ENCODE results near the gene HLA-G.

HLA-G gene

DNA sequence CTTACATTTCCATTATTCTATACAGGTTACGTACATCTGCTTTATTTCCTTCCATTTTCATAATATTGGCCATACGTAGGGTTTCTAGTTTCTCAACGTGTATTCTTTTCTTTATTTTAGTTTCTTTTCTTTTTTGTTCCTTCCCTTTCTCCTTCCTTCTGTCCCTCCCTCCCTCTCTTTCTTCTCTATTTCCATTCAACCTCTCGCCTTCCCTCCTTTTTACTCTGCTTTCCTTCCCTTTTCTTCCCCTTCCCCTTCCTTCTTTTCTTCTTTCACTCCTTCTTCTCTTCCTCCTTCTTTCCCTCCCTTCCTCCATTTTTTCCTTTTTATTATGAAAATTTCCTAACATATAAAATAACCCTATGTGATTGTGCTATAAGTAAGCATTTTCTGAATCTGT, 8.7 kb upstream of the HLA-G start:
- DNase-seq = no peak

DNA sequence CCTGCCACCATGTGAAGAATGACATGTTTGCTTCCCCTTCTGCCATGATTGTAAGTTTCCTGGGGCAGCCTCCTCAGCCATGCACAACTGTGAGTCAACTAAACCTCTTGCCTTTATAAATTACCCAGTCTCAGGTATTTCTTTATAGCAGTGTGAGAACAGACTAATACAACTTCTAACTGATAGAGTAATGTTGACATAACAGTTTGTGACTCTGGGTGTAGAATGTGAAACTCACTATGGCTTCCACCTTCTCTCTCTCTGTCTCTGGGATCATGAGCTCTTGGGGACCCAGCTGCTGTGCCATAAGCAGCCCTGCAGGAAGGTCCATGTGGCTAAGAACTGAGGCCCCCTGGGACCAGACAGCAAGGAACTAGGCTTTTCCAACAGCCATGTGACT, 3.5 kb upstream of the HLA-G start:
- DNase-seq = no peak

DNA sequence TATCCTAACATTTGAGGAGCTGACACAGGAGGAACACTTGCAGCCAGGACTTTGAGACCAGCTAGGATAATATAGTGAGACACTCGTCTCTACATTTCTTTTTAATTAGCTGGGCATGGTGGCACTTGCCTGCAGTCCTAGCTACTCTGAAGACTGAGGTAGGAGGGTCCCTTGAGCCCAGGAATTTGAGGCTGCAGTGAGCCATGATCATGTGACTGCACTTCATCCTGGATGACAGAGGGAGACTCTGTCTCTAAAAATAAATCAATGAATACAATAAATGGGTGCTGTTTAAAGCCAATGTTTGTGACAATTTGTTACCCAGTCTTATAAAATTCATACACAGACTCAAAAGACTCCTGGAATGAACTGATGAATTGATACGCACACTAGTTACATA, 1.8 kb upstream of the HLA-G start:
- no peak for DNase-seq

DNA sequence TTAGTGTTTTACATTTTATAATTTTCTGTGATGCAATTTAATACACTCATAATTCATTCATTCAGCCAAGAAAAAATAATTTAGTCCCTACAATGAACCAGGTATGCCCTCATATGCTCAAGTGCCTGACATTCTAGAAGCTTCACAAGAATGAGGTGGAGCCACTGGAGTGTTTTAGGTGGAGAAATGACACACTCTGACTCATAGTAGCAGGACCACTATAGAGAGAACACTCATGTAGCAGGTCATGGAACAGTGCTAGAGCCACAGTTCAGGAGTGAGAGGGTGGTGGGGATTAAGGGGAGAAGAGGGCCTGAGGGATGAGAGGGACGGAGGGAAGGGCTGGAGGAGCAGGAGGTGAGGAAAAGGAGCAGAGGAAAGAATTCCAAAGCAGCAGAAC, 1.4 kb upstream of the HLA-G start:
- no peak for DNase-seq

DNA sequence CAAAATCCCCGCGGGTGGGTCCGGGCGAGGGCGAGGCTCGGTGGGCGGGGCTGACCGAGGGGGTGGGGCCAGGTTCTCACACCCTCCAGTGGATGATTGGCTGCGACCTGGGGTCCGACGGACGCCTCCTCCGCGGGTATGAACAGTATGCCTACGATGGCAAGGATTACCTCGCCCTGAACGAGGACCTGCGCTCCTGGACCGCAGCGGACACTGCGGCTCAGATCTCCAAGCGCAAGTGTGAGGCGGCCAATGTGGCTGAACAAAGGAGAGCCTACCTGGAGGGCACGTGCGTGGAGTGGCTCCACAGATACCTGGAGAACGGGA, 809 bp downstream of the HLA-G start:
- DNase-seq = no peak

DNA sequence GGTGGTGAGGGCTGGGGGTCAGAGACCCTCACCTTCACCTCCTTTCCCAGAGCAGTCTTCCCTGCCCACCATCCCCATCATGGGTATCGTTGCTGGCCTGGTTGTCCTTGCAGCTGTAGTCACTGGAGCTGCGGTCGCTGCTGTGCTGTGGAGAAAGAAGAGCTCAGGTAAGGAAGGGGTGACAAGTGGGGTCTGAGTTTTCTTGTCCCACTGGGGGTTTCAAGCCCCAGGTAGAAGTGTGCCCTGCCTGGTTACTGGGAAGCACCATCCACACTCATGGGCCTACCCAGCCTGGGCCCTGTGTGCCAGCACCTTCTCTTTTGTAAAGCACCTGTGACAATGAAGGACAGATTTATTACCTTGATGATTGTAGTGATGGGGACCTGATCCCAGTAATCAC, 2.1 kb downstream of the HLA-G start:
- DNase-seq = no peak

DNA sequence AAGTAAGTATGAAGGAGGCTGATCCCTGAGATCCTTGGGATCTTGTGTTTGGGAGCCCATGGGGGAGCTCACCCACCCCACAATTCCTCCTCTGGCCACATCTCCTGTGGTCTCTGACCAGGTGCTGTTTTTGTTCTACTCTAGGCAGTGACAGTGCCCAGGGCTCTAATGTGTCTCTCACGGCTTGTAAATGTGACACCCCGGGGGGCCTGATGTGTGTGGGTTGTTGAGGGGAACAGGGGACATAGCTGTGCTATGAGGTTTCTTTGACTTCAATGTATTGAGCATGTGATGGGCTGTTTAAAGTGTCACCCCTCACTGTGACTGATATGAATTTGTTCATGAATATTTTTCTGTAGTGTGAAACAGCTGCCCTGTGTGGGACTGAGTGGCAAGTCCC, 2.8 kb downstream of the HLA-G start:
- DNase-seq = no peak

DNA sequence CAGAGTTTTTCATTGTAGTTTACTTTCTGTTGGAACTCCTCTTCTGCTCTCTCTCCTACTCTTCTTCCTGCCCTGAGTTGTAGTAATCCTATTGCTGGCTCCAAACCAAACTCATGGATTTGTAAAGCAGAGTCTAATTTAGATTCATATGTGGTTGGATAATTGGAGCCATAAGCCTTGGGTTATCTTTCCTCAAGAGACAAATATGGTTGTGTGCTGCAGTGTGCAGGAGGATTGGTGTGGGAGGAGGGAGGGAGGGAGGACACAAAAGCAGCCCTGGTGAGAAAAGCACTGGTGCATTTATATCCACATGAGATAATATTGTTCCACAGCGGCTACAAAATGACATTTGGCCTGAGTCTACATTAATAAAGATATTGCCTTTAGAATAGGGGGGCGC, 4.2 kb downstream of the HLA-G start:
- DNase-seq = no peak

DNA sequence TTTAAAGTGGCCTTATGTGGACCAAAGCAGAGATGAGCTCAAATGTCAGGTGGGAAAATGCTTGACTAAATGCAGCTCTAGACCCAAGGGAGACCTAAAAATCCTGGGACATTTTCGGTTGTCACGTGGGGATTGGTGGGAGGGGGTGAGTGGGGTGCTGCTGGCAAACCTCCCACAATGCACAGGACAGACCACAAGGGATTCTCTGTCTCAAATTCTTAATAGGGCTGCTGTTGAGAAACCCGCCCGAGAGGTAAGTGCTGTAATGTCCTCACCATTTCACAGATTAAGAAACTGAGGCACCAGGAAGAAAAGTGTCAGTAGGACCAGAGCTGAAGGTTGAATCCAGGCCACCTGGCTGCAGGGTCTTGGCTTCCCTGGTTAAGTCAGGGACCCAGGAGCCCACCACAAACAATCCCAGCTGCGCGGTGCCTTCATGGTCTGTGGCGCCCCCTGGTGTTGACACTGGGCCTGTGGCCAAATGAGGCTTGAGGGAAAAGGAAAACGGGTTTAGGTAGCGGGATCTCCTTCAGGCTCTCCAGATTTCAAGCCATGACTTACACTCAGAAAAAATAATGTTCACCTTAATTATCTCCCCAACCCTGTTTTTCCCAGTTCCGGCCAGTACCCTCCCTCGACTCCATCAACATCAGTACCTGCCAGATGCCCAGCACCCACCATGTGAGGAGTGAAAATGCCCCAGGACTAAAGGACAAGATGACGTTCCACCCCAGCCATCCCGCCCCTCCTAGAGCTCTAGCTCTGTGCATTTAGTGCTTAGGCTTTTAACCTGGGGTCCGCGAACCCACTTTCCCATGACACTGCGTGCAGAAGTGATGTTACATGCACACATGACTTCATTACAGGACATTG, 7.2 kb downstream of the HLA-G start:
- DNase-seq = peak; percentile 54

DNA sequence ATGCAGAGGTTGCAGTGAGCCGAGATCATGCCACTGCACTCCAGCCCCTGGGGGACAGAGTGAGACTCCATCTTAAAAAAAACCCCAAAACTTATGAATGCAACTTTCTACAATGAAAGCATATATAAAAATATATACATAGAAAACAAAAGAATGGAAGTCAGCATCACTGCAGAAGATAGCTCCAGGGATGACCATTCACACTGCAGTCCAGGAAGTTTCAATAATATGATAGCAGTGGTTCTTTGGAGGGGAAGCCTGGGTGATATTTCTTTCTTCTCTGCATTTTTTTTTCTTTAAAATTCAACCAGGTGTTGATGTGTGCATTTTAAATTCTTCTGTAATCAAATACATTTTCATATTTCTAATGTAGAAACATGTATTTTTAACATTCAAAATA, 12.3 kb downstream of the HLA-G start:
- no peak for DNase-seq

DNA sequence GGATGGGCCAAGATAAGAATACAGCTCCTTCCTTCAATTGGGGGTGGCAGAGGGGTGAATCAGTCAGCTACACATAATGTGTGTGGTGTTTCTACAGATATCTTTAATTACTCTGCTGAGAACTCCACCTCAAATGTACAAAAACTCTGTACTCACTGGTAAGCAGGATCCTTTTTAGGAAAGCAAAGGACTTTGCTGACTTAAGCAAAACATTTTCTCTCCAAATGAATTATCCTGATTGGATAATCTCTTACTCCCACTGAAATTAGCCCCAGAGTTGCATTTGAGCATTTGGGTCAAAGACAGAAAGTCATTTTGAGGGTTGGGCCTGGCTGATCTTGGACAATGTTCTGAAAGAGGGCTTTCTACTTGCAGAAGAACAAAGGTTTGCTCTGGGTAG, 13.4 kb downstream of the HLA-G start:
- no peak for DNase-seq

DNA sequence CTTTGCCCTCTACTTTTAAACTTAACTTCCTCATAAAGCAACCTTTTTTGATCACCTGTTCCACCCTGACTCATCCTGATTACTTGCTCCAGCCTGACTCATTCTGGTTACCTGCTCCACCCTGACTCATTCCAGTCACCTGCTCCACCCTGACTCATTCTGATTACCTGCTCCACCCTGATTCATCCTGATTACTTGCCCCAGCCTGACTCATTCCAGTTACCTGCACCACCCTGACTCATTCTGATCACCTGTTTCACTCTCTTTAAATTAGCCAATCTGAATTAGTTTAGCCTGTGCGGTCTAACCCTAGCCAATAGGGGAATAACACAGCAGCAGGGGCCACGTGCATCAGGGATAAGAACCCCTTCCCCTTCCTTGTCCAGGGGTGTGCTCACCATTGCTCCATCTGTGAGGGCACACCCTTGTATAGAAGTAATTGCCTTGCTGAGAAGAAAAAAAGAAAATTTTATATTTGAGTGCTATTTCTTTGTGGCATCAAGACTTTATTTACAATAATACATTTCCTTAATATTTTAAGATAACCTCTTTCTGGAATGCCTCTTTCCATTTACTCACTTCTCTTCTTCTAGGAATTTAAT, 17.9 kb downstream of the HLA-G start:
- peak; percentile 21 for DNase-seq

DNA sequence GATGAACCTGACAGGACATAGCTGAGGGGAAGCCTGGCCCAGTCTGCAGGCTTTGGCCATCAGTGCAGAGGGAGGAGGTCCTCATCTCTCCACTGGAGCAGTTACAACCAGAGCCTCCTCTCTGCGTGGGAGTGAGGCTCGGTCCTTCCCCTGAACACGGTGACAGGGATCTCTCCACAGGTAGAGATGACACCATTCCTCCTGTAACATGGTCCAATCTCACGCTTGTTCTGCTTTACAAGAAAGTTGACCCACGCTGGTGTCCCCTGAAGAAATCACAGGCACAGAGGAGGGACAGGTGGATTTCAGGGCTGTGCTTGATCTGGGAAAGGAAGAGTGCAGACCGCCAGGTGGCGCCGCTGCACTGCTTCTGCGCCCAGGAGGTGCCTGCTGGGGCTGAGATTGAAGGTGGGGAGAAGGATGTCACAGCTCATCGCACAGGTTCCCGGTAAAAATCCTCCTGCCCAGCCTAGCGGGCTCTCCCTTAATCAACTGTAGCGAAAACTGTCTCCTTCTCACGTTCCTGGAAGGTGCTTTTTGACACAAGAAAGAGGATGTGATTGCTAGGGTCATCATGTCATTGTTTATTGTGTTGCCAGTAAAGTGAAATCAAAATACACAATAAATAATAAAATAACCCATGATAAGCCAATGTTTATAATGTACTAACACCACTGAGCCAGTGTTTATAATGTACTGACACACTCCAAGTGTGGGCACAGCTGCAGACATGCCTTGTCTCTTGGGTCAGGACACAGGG, 20.4 kb downstream of the HLA-G start:
- DNase-seq = peak; percentile 85

DNA sequence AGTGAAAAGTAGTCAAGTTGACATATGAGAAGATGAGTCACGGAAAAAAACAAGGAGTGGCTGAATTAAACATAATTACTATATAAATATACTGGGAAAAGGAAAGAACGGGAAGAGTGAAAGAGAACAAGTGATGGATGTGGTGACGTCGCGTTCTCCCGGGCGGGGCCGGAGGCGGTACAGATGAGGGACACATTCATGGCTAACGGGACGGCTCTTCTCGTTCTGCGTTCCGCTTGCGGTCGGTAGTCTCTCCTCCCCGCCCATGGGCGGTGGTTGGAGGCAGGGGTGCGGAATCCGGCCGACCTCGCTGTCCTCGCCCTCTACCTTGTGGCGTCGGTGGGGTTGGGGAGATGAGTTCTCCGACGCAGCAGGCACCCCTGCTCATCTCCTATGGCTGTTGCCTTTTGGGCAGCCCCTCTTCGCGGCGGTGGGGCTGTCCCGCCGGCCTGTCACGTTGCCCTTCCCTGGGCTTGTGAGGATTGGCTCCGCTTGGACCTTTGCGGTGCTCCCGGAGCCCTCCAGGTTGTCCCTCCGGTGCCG, 22.5 kb downstream of the HLA-G start:
- no peak for DNase-seq

DNA sequence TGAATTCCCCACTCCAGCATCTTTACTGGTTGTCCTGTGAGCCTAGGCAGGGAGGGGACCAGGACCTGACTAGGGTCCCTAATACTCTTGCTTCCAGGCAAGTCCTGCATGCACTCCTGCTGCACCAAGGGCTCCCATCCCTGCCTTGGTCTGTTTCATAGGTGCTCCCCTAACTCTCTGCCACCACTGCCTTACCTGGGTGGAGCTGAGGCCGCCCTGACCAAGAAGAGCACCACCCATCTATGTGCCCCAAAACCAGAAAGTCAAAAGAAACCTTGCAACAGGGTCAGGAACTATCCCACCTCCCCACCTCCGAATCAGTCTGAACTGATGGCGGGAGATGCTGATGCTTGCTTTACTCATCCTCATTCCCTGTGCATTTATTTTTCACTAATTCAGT, 23.6 kb downstream of the HLA-G start:
- no peak for DNase-seq

DNA sequence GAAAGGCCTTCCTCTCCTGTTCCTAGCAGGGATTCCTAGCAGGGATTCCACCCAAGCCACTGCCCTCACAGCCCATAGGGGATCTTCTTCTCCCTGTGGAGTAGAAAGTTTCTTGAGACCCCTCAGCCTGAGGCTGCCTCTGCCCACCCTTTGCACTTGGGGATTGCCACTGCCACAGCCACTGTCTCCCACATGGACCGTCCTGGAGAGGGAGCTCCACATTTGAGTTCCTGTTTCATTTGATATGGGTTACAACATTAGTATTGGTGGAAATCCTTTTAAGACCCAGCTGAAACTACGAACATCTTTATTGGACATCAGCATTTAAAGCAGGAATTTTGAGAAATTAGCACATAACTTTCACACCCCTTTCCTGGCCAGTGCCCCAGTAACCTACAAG, 25.6 kb downstream of the HLA-G start:
- no peak for DNase-seq

DNA sequence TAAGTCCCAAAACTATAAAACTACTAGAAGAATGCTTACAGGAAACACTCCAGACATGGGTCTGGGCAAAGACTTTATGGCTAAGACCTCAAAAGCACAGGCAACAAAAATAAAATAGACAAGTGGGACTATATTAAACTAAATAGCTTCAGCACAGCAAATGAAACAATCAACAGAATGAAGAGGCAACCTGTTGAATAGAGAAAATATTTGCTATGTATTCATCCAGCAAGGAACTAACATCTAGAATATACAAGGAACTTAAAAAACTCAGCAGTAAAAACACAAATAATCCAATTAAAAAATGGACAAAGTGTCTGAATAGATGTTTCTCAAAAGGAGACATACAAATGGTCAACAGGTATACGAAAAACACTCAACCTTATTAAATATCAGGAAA, 30.4 kb downstream of the HLA-G start:
- no peak for DNase-seq

DNA sequence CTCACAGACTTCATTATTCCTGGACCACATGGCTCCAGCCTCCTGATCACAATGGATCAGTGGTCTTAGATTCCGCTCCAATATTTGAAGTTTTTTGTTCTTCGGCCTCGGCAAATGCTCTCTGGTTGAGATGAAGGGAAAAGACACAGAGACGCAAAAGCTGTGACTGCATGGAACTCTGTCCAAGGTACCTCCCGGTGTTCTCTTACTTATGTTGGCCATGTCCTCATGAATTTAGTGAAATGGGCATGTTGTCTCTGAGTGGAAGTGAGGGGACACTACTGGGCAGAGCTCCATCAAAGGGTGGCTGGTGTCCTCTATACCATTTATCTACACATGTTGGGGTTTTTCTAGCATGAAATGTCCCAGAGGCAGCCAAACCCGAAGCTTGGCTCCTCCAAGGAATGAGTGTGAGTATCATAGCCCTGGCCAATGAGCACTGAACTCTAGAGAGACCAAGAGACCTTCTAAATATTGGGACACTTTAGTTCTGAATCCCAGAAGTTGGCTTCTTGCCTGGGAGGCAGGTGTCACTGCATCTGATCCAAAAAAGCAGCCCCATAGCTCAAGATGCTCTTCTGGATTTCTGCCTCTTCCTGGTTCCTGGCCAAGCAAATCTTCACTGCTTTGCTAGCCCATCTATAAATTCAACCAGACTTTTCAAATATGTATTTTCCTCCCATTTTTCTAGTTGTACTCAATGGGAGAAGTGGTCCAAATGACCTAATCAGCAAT, 34.1 kb downstream of the HLA-G start:
- no peak for DNase-seq

DNA sequence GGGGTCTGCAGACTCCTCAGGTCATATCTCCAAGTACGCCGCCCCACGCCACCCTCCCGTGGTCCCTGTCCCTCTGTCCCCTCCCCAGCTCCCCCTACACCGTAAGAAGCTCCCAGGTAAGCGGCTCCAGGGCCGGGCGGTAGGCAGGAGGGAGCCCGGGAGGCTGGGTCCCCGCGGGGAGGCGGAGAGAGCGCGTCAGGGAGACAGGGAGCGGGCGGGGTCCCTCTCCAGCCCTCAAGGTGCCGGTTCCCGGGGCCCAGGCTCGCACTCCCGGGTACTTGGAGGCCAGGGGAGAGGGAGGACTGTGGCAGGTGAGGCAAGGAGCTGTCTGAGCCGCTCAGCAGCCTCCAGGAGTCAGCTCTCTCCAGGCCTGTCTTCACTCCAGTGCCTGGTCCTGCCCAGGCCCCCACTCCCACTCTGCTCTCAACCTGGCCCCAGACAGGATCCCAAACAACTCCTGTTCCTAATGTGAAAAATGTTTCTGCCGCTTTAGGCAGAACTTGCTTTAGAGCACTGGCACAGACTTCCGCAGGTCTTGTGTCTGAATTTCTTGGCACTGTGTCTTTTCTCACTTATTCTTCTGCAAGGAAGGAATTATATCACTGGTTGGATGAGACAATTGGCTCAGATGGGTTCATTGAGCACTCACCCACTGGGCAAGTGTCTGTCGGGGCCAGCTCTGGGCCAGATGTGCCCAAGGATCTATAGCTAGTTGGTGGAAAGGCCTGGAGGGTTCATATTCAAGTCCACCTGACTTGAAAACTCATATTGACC, 36.6 kb downstream of the HLA-G start:
- DNase-seq = no peak

DNA sequence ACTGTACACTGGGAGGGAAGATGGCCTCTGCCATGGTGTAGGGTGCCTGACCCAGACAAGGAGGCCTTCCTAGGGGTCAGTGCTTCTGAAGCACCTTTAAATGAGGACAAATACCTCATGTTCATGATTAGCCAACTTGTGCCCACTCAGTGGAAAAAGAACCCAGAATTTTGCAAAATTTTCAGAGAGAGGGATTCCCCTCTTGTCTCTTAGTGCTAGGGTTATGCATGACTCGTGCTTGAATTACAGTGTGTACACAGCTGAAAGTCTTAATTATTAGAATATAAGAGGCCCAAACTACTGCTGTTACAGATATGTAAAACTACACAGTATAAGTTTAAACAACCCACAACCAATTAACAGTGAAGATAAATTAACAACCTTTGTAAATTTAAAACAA, 38.0 kb downstream of the HLA-G start:
- no peak for DNase-seq

DNA sequence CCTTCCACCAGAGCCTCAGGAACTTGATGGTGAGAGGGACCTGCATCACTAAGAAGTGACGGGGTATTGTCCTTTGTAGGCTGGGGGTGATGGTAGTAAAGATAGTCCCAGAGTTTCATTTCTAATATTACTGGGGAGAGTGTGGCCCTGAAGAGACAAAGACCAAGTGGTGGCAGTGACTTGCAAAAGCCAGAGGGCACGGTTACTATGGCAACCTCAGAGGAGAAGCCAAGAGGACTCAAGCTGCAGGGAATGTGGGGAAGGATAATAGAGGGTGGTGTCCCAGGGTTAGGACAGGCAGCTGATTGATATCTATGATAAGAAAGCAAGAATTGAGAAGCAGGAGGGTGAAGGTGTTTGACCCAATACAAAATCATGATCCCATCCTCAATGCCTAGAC, 42.5 kb downstream of the HLA-G start:
- no peak for DNase-seq

DNA sequence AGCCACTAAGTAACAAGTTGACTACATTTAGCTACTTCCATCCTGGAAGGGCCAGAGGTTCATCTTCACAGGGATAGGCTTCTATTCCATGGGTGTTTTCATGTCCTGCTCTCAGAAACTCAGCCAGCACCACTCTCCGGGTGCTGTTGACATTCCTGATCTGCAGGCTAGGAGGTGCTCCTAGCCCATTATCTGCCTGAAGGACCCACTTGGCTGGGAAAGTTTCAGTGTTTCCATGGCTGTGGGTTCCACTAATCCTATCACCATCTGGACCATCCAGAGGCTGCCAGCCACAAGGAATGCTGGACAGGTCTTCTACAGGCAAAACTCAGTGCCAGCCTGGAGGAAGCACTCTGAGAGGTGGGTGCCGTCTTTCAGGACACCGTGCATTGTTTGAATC, 45.2 kb downstream of the HLA-G start:
- DNase-seq = no peak
